BLaER1 (cell line): ENCODE results near the gene CSNK1E.

Experiments used
- H3K27ac ChIP-seq: shearing (Covaris generic); formaldehyde crosslinking; 2 replicates; pipeline ENCODE4 v1.8.1; 2022
- H3K27me3 ChIP-seq: shearing (Covaris generic); formaldehyde crosslinking; 2 replicates; pipeline ENCODE4 v1.8.1; 2022
- H3K36me3 ChIP-seq: shearing (Covaris generic); formaldehyde crosslinking; 2 replicates; pipeline ENCODE4 v1.8.1; 2022
- H3K4me1 ChIP-seq: shearing (Covaris generic); formaldehyde crosslinking; 2 replicates; pipeline ENCODE4 v1.8.1; 2022
- H3K4me2 ChIP-seq: shearing (Covaris generic); formaldehyde crosslinking; 2 replicates; pipeline ENCODE4 v1.8.1; 2022
- H3K4me3 ChIP-seq: shearing (Covaris generic); formaldehyde crosslinking; 2 replicates; pipeline ENCODE4 v1.8.1; 2022
- H3K9ac ChIP-seq: shearing (Covaris generic); formaldehyde crosslinking; 2 replicates; pipeline ENCODE4 v1.8.1; 2022
- H3K9me3 ChIP-seq: shearing (Covaris generic); formaldehyde crosslinking; 2 replicates; pipeline ENCODE4 v1.8.1; 2022
- H4K20me1 ChIP-seq: shearing (Covaris generic); formaldehyde crosslinking; 2 replicates; pipeline ENCODE4 v1.8.1; 2022
- Cebpa-rat ChIP-seq: shearing (Covaris generic); IDR thresholded peaks from 2 replicates; pipeline ENCODE4 v1.8.1; 2022

The CSNK1E gene

GRCh38 chr22:38270091-38270992 is 46.9 kb downstream of the CSNK1E start:
- Histone ChIP-seq H3K27ac (peak overlapping the region; percentile 20), H3K9ac (peak overlapping the region; percentile 13; the same call in 1 of the 2 replicates), H3K4me3 (no peak overlapping the region), H3K27me3 (no peaks in the 10 kb centered on the region), H3K4me2 (peak overlapping the region; percentile 89), H3K36me3 (peaks cover 5% of the 10 kb centered on the region), H3K9me3 (no peaks in the 10 kb centered on the region), H4K20me1 (peaks cover 39% of the 10 kb centered on the region), H3K4me1 (peaks cover 75% of the 10 kb centered on the region)
- TF ChIP-seq Cebpa-rat, result no peak

GRCh38 chr22:38269466-38269865 is 47.8 kb downstream of the CSNK1E start:
- Histone ChIP-seq H3K9me3 (no peaks in the 10 kb centered on the region), H3K9ac (no peak overlapping the region; the same call in 1 of the 2 replicates), H3K36me3 (peaks cover 14% of the 10 kb centered on the region), H3K4me1 (peaks cover 75% of the 10 kb centered on the region), H4K20me1 (peaks cover 39% of the 10 kb centered on the region), H3K4me3 (no peak overlapping the region), H3K27me3 (no peaks in the 10 kb centered on the region), H3K4me2 (peak overlapping the region; percentile 89), H3K27ac (0 out of 2 replicates have a peak overlapping the region, but pooled peaks have one; percentile 29)
- no peak for TF ChIP-seq Cebpa-rat

DNA sequence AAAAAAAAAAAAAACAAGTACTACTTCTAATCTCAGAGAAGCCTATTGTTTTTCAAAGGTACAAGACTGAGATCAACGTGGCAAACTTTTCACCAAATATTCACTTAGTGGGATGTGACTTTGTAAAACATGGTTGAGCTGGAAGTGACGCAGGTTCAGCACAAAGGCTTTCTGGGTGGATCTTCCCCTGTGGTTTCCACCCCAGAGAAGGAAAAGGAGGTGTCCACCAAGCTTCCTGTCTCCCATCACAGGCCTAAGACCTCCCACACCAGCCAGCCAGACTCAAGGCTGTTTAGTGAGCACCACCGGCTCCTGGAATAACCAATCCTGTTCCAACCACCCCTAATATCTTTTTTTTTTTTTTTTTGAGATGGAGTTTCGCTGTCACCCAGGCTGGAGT is 50.1 kb downstream of the CSNK1E start:
- Histone ChIP-seq H3K4me1 (peaks cover 66% of the 10 kb centered on the region), H3K36me3 (peaks cover 33% of the 10 kb centered on the region), H4K20me1 (peaks cover 48% of the 10 kb centered on the region)

GRCh38 chr22:38266120-38266519 is 51.1 kb downstream of the CSNK1E start:
- Histone ChIP-seq H3K4me1 (peaks cover 57% of the 10 kb centered on the region), H3K4me2 (peak overlapping the region; percentile 76), H3K27ac (peak overlapping the region; percentile 71), H3K36me3 (peaks cover 33% of the 10 kb centered on the region), H3K9ac (peak overlapping the region; percentile 50; the same call in 1 of the 2 replicates), H4K20me1 (peaks cover 48% of the 10 kb centered on the region), H3K4me3 (no peak overlapping the region), H3K27me3 (no peaks in the 10 kb centered on the region), H3K9me3 (no peaks in the 10 kb centered on the region)
- no peak for TF ChIP-seq Cebpa-rat

More for the DNA sequence above, 50.1 kb downstream of the CSNK1E start:
- H3K4me2 ChIP-seq, result peak overlapping the region; percentile 76
- H3K27me3 ChIP-seq, result no peaks in the 10 kb centered on the region
- H3K4me3 ChIP-seq, result peak overlapping the region; percentile 31; the same call in 1 of the 2 replicates
- H3K9ac ChIP-seq, result peak overlapping the region; percentile 50; the same call in 1 of the 2 replicates
- H3K9me3 ChIP-seq, result no peaks in the 10 kb centered on the region
- H3K27ac ChIP-seq, result peak overlapping the region; percentile 71
- no peak for TF ChIP-seq Cebpa-rat

DNA sequence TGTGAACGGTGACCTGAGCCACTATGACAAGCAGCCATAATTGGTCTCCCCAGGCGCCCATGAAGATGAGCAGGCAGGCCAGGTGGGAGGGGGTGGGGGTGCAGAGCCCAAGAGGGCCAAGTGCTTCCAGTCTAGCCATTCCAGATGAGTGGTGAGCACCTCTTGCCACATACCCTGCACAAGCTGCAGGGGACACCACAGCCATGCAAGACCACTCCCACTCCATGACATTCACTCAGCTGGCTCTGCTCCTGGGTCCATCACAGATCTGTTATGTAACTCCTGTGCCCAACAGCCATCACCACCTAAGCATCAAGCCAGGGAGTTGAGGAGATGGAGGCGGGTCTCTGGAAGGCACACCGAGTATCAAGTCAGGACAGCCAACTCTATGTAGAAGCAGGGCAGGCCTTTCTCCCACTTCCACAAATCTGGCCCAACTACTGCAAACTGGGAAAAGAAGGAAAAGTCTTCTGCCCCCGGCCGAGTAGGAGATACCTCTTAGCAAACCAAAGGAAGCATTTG is 52.9 kb downstream of the CSNK1E start:
- H3K9ac ChIP-seq, result no peak overlapping the region
- peaks cover 51% of the 10 kb centered on the region for H4K20me1 ChIP-seq
- H3K27ac ChIP-seq, result no peak overlapping the region
- no peak overlapping the region for H3K4me2 ChIP-seq
- no peak for TF ChIP-seq Cebpa-rat
- peaks cover 57% of the 10 kb centered on the region for H3K4me1 ChIP-seq
- H3K9me3 ChIP-seq, result no peaks in the 10 kb centered on the region
- peaks cover 33% of the 10 kb centered on the region for H3K36me3 ChIP-seq
- no peak overlapping the region for H3K4me3 ChIP-seq
- H3K27me3 ChIP-seq, result no peaks in the 10 kb centered on the region

DNA sequence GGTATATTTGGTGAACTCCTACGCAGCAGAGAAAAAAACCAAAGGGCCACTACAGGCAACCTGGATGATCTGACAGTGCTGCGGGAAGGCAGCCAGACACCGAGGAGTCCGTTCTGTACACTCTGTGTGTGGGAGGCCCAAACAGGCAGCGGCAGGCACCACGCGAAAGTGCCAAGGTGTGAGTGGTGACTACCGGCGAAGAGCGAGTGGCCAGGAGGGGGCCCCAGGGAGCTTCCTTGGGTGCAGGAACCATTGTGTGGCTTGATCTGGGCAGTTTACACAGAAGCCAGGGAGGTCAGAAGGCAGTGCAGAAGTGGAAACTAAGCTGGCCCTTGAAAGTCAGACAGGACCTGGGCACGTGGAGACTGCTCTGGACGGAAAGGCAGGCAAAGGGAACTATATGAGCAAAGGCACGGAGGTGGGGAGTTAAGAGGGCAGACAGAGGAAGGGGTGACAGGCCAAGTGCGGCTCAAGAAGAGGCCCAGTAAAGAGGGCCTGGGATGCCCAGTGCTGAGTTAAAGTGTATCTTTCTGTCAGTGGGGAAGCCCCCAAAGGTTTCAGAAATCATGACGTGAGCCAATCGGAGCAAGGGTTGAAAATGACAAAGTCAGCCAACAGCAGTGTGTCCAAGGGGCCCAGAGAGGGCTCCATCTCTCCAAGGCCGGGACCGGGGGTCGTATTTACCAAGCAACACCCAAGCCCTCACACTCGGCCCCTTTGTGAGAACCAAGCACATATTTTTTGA is 55.0 kb downstream of the CSNK1E start:
- no peaks in the 10 kb centered on the region for H3K27me3 ChIP-seq
- H3K4me3 ChIP-seq, result no peak overlapping the region
- no peak overlapping the region for H3K27ac ChIP-seq
- TF ChIP-seq Cebpa-rat, result no peak
- peaks cover 33% of the 10 kb centered on the region for H3K36me3 ChIP-seq
- H3K9me3 ChIP-seq, result no peaks in the 10 kb centered on the region
- H3K9ac ChIP-seq, result no peak overlapping the region
- no peak overlapping the region for H3K4me2 ChIP-seq
- peaks cover 56% of the 10 kb centered on the region for H3K4me1 ChIP-seq
- H4K20me1 ChIP-seq, result peaks cover 63% of the 10 kb centered on the region

- Histone ChIP-seq H3K9ac (no peak overlapping the region), H3K4me2 (peak overlapping the region; percentile 29; the same call in 1 of the 2 replicates), H4K20me1 (peaks cover 68% of the 10 kb centered on the region)
Measured at GRCh38 chr22:38260761-38261681, 56.2 kb downstream of the CSNK1E start.

GRCh38 chr22:38259370-38259769 is 57.9 kb downstream of the CSNK1E start:
- peaks cover 77% of the 10 kb centered on the region for H4K20me1 ChIP-seq
- no peak overlapping the region for H3K4me3 ChIP-seq
- peaks cover 49% of the 10 kb centered on the region for H3K4me1 ChIP-seq
- H3K4me2 ChIP-seq, result peak overlapping the region; percentile 29
- no peak overlapping the region for H3K9ac ChIP-seq
- TF ChIP-seq Cebpa-rat, result no peak
- H3K27me3 ChIP-seq, result no peaks in the 10 kb centered on the region
- no peaks in the 10 kb centered on the region for H3K9me3 ChIP-seq
- H3K36me3 ChIP-seq, result peaks cover 18% of the 10 kb centered on the region
- no peak overlapping the region for H3K27ac ChIP-seq

More at GRCh38 chr22:38260761-38261681, 56.2 kb downstream of the CSNK1E start:
- no peaks in the 10 kb centered on the region for H3K9me3 ChIP-seq
- H3K27ac ChIP-seq, result no peak overlapping the region
- TF ChIP-seq Cebpa-rat, result no peak
- H3K4me3 ChIP-seq, result no peak overlapping the region
- peaks cover 32% of the 10 kb centered on the region for H3K36me3 ChIP-seq
- H3K27me3 ChIP-seq, result no peaks in the 10 kb centered on the region
- H3K4me1 ChIP-seq, result peaks cover 54% of the 10 kb centered on the region

DNA sequence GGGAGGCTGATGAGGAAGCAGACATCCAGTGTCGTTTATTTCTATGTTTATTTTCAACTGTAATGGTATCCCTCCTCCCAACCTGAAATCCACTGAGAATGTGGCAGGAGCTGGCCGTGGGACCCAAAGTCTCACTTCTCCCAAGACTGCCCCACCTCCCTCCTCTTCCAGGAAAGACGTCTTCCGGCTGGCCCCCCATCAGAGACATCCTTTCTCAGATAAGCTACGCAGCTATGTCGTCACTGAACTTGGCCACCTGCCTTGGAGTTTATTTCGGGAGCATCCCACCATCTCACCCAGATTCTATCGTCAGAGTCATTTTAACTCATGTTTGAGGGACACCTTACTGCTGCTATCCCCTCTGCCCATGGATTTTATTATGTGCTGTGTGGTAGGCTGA is 58.3 kb downstream of the CSNK1E start:
- Histone ChIP-seq H4K20me1 (peaks cover 79% of the 10 kb centered on the region), H3K27ac (no peak overlapping the region)

More for the DNA sequence above, 58.3 kb downstream of the CSNK1E start:
- Histone ChIP-seq H3K4me1 (peaks cover 49% of the 10 kb centered on the region), H3K9me3 (no peaks in the 10 kb centered on the region), H3K27me3 (no peaks in the 10 kb centered on the region), H3K4me2 (peak overlapping the region; percentile 29), H3K9ac (no peak overlapping the region), H3K4me3 (no peak overlapping the region), H3K36me3 (peaks cover 13% of the 10 kb centered on the region)
- no peak for TF ChIP-seq Cebpa-rat
